PC-9 (cell line): ENCODE results near the gene ASTN2. TPM values are rescaled to one million over a fixed set of nuclear protein-coding genes. Genes with fewer than 3 reads are reported as not detected.

Source experiments
- BruUV-seq: library from RNA; stranded (reverse); fragments of 400-500 nt; replicated peaks from 2 replicates; lab custom pipeline; 2021; lab: Mats Ljungman, UMichigan
- CTCF ChIA-PET: fragments of 300-600 bp; sonication (Branson Sonifier 250); formaldehyde crosslinking; loops from one replicate; lab custom pipeline; 2022; ENCODE audit warnings: antibody characterized with exemption; lab: Charles Lee
- POLR2A ChIA-PET: fragments of 300-600 bp; sonication (Branson Sonifier 250); formaldehyde crosslinking; loops from one replicate; lab custom pipeline; 2022; ENCODE audit warnings: antibody characterized with exemption; ENCODE audit not compliant: unreplicated experiment; lab: Charles Lee
- DNase-seq, 2 experiments: peaks; one replicate each; pipeline versions ENCODE4 v3.0.0 to v3.0.0-alpha.2; 2015 to 2022; ENCODE audit warnings: mixed read lengths in 1 of 2
- H2AFZ ChIP-seq: fragments of 200-600 bp; sonication (generic); 2 replicates; pipeline ENCODE4 v1.8.1; 2017; ENCODE audit warnings: antibody characterized with exemption
- H3F3A ChIP-seq: fragments of 200-600 bp; sonication (generic); 2 replicates; pipeline ENCODE4 v1.8.1; 2017; ENCODE audit warnings: antibody characterized with exemption, mild to moderate bottlenecking, low read depth; ENCODE audit not compliant: insufficient read depth
- H3K27ac ChIP-seq: fragments of 200-600 bp; sonication (generic); 2 replicates; pipeline ENCODE4 v1.6.1; 2016; ENCODE audit warnings: mixed run types
- H3K27me3 ChIP-seq: fragments of 200-600 bp; sonication (generic); 2 replicates; pipeline ENCODE4 v1.6.1; 2016; ENCODE audit warnings: low read depth, mixed run types; ENCODE audit not compliant: insufficient read depth
- H3K36me3 ChIP-seq: fragments of 200-600 bp; sonication (generic); 2 replicates; pipeline ENCODE4 v1.6.1; 2016; ENCODE audit warnings: low read depth, mixed run types
- H3K4me1 ChIP-seq: fragments of 200-600 bp; sonication (generic); replicated peaks from 2 replicates; pipeline ENCODE4 v1.6.1; 2016; ENCODE audit warnings: mixed run types; ENCODE audit not compliant: insufficient read depth
- H3K4me2 ChIP-seq: fragments of 200-600 bp; sonication (generic); 2 replicates; pipeline ENCODE4 v1.6.1; 2017; ENCODE audit warnings: mixed run types
- H3K4me3 ChIP-seq: fragments of 200-600 bp; sonication (generic); 2 replicates; pipeline ENCODE4 v1.6.1; 2016; ENCODE audit warnings: mixed run types
- H3K79me2 ChIP-seq: fragments of 200-600 bp; sonication (generic); 2 replicates; pipeline ENCODE4 v1.6.1; 2017; ENCODE audit warnings: low read depth, mixed run types
- H3K9me2 ChIP-seq: fragments of 200-600 bp; sonication (generic); 2 replicates; pipeline ENCODE4 v1.8.1; 2017; ENCODE audit warnings: mild to moderate bottlenecking; ENCODE audit not compliant: insufficient read depth
- H3K9me3 ChIP-seq: fragments of 200-600 bp; sonication (generic); 2 replicates; pipeline ENCODE4 v1.8.1; 2016; ENCODE audit warnings: low read depth; ENCODE audit not compliant: insufficient read depth
- H4K20me1 ChIP-seq: fragments of 200-600 bp; sonication (generic); 2 replicates; pipeline ENCODE4 v1.8.1; 2017; ENCODE audit not compliant: insufficient read depth
- CTCF ChIP-seq: fragments of 200-600 bp; sonication (generic); conservative IDR thresholded peaks from 2 replicates; pipeline ENCODE4 v1.6.1; 2017; ENCODE audit warnings: mixed run types, antibody characterized with exemption, mild to moderate bottlenecking, moderate library complexity
- EZH2 ChIP-seq: fragments of 200-600 bp; sonication (generic); IDR thresholded peaks from 2 replicates; pipeline ENCODE4 v1.8.0; 2017; ENCODE audit warnings: antibody characterized with exemption, low read depth
- intact Hi-C: fragments of 100-400 bp; cut with micrococcal nuclease; formaldehyde crosslinking; loops from one replicate; pipeline ENCODE4 v1.10.0; 2022; ENCODE audit not compliant: unreplicated experiment
- total RNA-seq: library from RNA; stranded (reverse); gene quantifications from 2 replicates; pipeline ENCODE4 v1.2.3, GENCODE V29; 2021

The ASTN2 gene
- total RNA-seq, 1 experiment from 2014 or later, result 6.2 TPM

GRCh38 chr9:116998305-116998704, 416.6 kb downstream of the ASTN2 start:
- H4K20me1 ChIP-seq, result no peaks in the 10 kb centered on the region
- H3K4me2 ChIP-seq, result no peak overlapping the region
- H3K79me2 ChIP-seq, result no peaks in the 10 kb centered on the region
- CTCF ChIA-PET, result no interaction called here
- POLR2A ChIA-PET, result no interaction called here
- intact Hi-C loops, result loop anchor here (10.0 kb wide), 1 partner anchor 124 kb away; no protein-coding TSS in a partner anchor
- no peaks in the 10 kb centered on the region for H3K9me3 ChIP-seq
- H3K4me1 ChIP-seq, result no peaks in the 10 kb centered on the region
- H3K9me2 ChIP-seq, result no peaks in the 10 kb centered on the region
- no peaks in the 10 kb centered on the region for H3K36me3 ChIP-seq
- no peak for TF ChIP-seq CTCF
- no peak for TF ChIP-seq EZH2
- peaks cover 9% of the 10 kb centered on the region for H3K27me3 ChIP-seq
- no peaks in the 10 kb centered on the region for H3F3A ChIP-seq
- no peak overlapping the region for H3K27ac ChIP-seq
- no TSS peak for BruUV-seq
- H3K4me3 ChIP-seq, result no peak overlapping the region
- H2AFZ ChIP-seq, result no peak overlapping the region
- DNase-seq, result no peak

GRCh38 chr9:116992865-116993264, 422.0 kb downstream of the ASTN2 start:
- H3F3A ChIP-seq, result 0 out of 2 replicates have a peak, but pooled peaks cover 5% of the 10 kb centered on the region
- intact Hi-C loops, result loop anchor here (10.0 kb wide), 1 partner anchor 118 kb away; no protein-coding TSS in a partner anchor
- H3K79me2 ChIP-seq, result no peaks in the 10 kb centered on the region
- H2AFZ ChIP-seq, result no peak overlapping the region
- H3K4me1 ChIP-seq, result peaks cover 17% of the 10 kb centered on the region
- TF ChIP-seq CTCF (no peak), EZH2 (no peak)
- no peaks in the 10 kb centered on the region for H4K20me1 ChIP-seq
- H3K9me2 ChIP-seq, result no peaks in the 10 kb centered on the region
- H3K4me2 ChIP-seq, result no peak overlapping the region
- H3K27me3 ChIP-seq, result no peaks in the 10 kb centered on the region
- H3K4me3 ChIP-seq, result no peak overlapping the region
- no TSS peak for BruUV-seq
- no peak overlapping the region for H3K27ac ChIP-seq
- ChIA-PET POLR2A (no interaction called here), CTCF (no interaction called here)
- 0 out of 2 replicates have a peak, but pooled peaks cover 8% of the 10 kb centered on the region for H3K9me3 ChIP-seq
- DNase-seq, result no peak
- no peaks in the 10 kb centered on the region for H3K36me3 ChIP-seq

GRCh38 chr9:116991051-116991450, 423.8 kb downstream of the ASTN2 start:
- H3K9me3 ChIP-seq, result 0 out of 2 replicates have a peak, but pooled peaks cover 8% of the 10 kb centered on the region
- H3K36me3 ChIP-seq, result no peaks in the 10 kb centered on the region
- no TSS peak for BruUV-seq
- H3F3A ChIP-seq, result 0 out of 2 replicates have a peak, but pooled peaks cover 5% of the 10 kb centered on the region
- H3K4me1 ChIP-seq, result peaks cover 23% of the 10 kb centered on the region
- ChIA-PET CTCF (no interaction called here), POLR2A (no interaction called here)
- no peaks in the 10 kb centered on the region for H4K20me1 ChIP-seq
- no peak for DNase-seq
- H3K27me3 ChIP-seq, result no peaks in the 10 kb centered on the region
- intact Hi-C loops, result loop anchor here (10.0 kb wide), 1 partner anchor 116 kb away; no protein-coding TSS in a partner anchor
- H3K4me2 ChIP-seq, result no peak overlapping the region
- H3K27ac ChIP-seq, result 0 out of 2 replicates have a peak overlapping the region, but pooled peaks have one; percentile 57
- H2AFZ ChIP-seq, result no peak overlapping the region
- no peaks in the 10 kb centered on the region for H3K79me2 ChIP-seq
- no peaks in the 10 kb centered on the region for H3K9me2 ChIP-seq
- no peak for TF ChIP-seq EZH2
- no peak for TF ChIP-seq CTCF
- H3K4me3 ChIP-seq, result no peak overlapping the region
